ENCODE measurements around the gene WIPI1. TPM values are rescaled to one million over a fixed set of nuclear protein-coding genes. Genes with fewer than 3 reads are reported as not detected.
A peak's percentile ranks its signal among the peaks of the same experiment; 100 is the strongest.

WIPI1 gene
- total RNA-seq, 3 donors from 2014 or later (not counting 1 experiment from before 2014, with no cell fraction given) = 29.0 to 41.4 (median 32.0) TPM

DNA sequence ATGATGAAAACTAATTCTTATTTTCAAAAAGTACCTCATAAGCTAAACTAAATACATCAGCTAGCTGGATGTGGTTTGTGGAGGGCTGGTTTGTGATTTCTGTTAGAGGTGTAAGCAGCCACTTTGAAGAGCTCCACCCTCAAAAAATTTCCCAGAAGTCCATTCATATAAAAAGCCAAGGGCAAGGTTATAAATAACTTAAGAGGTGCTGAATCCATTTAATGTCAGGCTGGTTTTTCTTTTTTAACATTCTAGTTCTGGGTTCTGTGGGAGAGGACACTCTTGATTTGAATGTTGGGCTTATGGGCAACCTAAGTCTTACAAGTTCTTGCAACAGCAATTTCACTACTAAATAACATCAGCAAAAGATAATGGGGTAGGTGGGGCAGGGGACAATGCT is 3.4 kb upstream of the WIPI1 start:
- ATAC-seq (peak in 2 of 3 donors; percentile 9 to 14), DNase-seq (peak; percentile 25 to 81)
- Histone ChIP-seq H3K36me3 (ENCODE audit: control insufficient read depth, insufficient read depth, low read length) (no peaks in the 10 kb centered on the region), H3K4me1 (ENCODE audit: control insufficient read depth, insufficient read depth, low read length) (peaks cover 46% of the 10 kb centered on the region), H3K27ac (ENCODE audit: low read length) (peak overlapping the region; percentile 73), H3K27me3 (ENCODE audit: control insufficient read depth, insufficient read depth, low read length) (no peaks in the 10 kb centered on the region), H3K4me3 (ENCODE audit: low read length) (no peak overlapping the region), H3K9me3 (ENCODE audit: control insufficient read depth, insufficient read depth, low read length) (no peaks in the 10 kb centered on the region)
- H3K36me3 Mint-ChIP-seq = no peaks in the 10 kb centered on the region
- no peaks in the 10 kb centered on the region for H3K27me3 Mint-ChIP-seq (ENCODE audit: low read depth in 2 of 2)
- H3K9me3 Mint-ChIP-seq = no peaks in the 10 kb centered on the region
- H3K4me1 Mint-ChIP-seq = peaks cover 66 to 75% of the 10 kb centered on the region in 2 donors
- H3K4me3 Mint-ChIP-seq = peak overlapping the region; percentile 79
- H3K27ac Mint-ChIP-seq = peak overlapping the region; percentile 94 to 97
- intact Hi-C loops (cut with micrococcal nuclease) = loop anchor here (1.0 to 5.0 kb wide), 4 partner anchors 52 to 403 kb away; partner anchors contain the start of genes AMZ2 and PRKAR1A
- TF ChIP-seq, protein P1, sequence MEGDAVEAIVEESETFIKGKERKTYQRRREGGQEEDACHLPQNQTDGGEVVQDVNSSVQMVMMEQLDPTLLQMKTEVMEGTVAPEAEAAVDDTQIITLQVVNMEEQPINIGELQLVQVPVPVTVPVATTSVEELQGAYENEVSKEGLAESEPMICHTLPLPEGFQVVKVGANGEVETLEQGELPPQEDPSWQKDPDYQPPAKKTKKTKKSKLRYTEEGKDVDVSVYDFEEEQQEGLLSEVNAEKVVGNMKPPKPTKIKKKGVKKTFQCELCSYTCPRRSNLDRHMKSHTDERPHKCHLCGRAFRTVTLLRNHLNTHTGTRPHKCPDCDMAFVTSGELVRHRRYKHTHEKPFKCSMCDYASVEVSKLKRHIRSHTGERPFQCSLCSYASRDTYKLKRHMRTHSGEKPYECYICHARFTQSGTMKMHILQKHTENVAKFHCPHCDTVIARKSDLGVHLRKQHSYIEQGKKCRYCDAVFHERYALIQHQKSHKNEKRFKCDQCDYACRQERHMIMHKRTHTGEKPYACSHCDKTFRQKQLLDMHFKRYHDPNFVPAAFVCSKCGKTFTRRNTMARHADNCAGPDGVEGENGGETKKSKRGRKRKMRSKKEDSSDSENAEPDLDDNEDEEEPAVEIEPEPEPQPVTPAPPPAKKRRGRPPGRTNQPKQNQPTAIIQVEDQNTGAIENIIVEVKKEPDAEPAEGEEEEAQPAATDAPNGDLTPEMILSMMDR (IDR thresholded peaks at IDR 0.05) = no peak

DNA sequence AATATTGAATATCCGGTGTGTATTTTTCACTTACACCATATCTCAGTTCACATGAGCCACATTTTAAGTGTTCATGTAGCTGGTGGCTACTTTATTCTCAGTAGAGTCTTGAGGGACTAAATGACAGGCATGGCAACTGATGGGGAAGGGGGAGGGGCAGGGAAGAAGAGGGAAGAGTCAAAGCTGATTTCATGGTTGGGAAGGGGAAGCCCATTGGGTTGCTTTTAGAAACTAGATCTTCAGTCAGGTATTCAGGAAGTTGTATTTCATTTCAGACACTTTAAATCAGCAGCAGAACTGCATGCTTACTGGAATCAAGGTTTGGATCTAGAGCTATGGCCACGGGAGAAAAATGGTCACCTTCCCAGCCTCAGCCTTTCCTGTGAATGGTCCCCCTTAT is 2.9 kb upstream of the WIPI1 start:
- Mint-ChIP-seq H3K9me3 (no peaks in the 10 kb centered on the region), H3K27me3 (ENCODE audit: low read depth in 2 of 2) (no peaks in the 10 kb centered on the region), H3K4me3 (peak overlapping the region; percentile 79), H3K36me3 (no peaks in the 10 kb centered on the region), H3K4me1 (peaks cover 71 to 75% of the 10 kb centered on the region in 2 donors), H3K27ac (peak overlapping the region; percentile 94 to 97)
- no peaks in the 10 kb centered on the region for H3K27me3 ChIP-seq (ENCODE audit: control insufficient read depth, insufficient read depth, low read length)
- no peak overlapping the region for H3K4me3 ChIP-seq (ENCODE audit: low read length)
- 27% methylated on average over 1 of the region's 2 CpGs for WGBS (ENCODE audit: insufficient coverage)
- no peaks in the 10 kb centered on the region for H3K9me3 ChIP-seq (ENCODE audit: control insufficient read depth, insufficient read depth, low read length)
- DNase-seq (peak in 1 of 2 donors; percentile 36), ATAC-seq (no peak)
- TF ChIP-seq, protein P1 (IDR thresholded peaks at IDR 0.05) = no peak
- no peaks in the 10 kb centered on the region for H3K36me3 ChIP-seq (ENCODE audit: control insufficient read depth, insufficient read depth, low read length)
- peaks cover 46% of the 10 kb centered on the region for H3K4me1 ChIP-seq (ENCODE audit: control insufficient read depth, insufficient read depth, low read length)
- H3K27ac ChIP-seq (ENCODE audit: low read length) = peak overlapping the region; percentile 73
- intact Hi-C loops (cut with micrococcal nuclease) = loop anchor here (2.0 to 5.0 kb wide), 3 partner anchors 103 to 403 kb away; partner anchors contain the start of gene AMZ2

DNA sequence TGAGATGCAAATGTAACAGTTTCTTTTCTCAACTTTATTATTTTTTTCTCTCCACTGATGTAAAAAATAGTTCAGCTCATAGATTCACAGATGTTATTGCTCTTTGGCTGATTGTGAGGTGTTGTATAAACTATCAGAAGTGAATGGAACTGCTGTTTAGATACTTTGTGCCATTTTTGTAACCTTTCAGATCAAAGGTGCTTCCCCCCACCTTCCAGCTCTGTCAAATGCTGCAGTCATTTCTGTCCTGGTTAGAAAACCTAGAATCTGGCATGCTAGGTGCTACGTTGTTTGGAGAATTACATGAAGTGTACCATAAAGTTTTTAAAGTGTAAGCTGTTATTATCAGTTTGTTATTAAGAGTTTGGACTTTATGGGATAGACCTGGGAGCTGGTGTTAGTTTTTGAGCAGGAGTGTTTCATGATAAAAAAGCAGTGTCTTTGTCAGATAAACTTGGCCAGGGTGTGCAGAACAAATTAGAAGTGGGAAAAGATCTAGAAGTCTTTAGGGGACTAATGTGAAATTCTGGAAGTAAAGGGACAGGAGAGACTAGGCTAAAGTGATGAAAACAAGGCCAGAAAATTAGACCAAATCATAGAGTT is 1.8 kb upstream of the WIPI1 start:
- intact Hi-C loops (cut with micrococcal nuclease) = no loop called here
- no peak for ATAC-seq
- peak overlapping the region; percentile 73 for H3K27ac ChIP-seq (ENCODE audit: low read length)

More for the DNA sequence above, 1.8 kb upstream of the WIPI1 start:
- Mint-ChIP-seq H3K4me3 (peak overlapping the region; percentile 74), H3K27ac (peak overlapping the region; percentile 94 to 97), H3K9me3 (no peaks in the 10 kb centered on the region), H3K27me3 (ENCODE audit: low read depth in 2 of 2) (no peaks in the 10 kb centered on the region), H3K4me1 (peaks cover 71 to 75% of the 10 kb centered on the region in 2 donors), H3K36me3 (no peaks in the 10 kb centered on the region)
- Histone ChIP-seq H3K4me3 (ENCODE audit: low read length) (no peak overlapping the region), H3K36me3 (ENCODE audit: control insufficient read depth, insufficient read depth, low read length) (no peaks in the 10 kb centered on the region), H3K9me3 (ENCODE audit: control insufficient read depth, insufficient read depth, low read length) (no peaks in the 10 kb centered on the region), H3K4me1 (ENCODE audit: control insufficient read depth, insufficient read depth, low read length) (peaks cover 46% of the 10 kb centered on the region), H3K27me3 (ENCODE audit: control insufficient read depth, insufficient read depth, low read length) (no peaks in the 10 kb centered on the region)
- WGBS (ENCODE audit: insufficient coverage) = 65% methylated on average over 1 of the region's 1 CpG
- peak in 1 of 2 donors; percentile 14 for DNase-seq
- TF ChIP-seq, protein P1 (IDR thresholded peaks at IDR 0.05) = no peak
